ENCODE results near the gene LARGE1.

The LARGE1 gene

DNA sequence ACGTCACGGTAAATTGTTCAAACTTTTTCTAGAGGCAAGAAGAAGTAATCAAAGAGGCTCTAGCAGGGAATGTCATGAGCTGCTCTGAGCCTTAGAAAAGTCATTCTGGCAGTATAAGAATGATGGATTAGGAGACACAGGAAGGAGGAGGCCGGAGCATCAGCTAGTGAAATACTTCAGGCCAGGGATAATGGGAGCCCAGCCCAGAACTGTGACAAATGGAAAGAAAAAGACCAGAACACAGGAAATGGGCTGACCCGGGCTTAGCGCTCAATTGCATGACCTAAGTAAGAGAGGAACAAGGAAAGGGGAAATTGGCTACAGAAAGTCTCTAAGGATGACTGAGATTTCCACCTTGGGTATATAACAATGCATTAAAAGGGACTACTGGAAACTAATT, 108.6 kb downstream of the LARGE1 start:
- DNase-seq, result no peak

DNA sequence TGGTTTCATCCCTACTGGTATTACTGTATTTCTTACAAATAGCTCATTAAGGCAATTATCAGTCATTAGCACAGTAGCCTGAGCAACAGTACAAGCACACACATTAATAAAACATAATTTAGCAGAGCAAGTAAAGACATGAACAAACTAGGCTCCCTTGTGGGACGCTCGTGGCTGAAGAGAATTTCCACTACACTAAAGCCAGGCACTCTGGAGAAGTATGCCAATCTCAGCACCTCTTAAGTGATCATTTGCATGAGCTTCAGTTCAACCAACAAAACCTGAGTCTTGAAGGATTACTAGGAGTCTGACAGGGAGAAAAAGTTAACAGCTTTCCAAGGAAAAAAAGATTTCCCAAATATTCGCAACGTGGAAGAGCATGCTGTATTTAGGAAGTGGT, 109.1 kb downstream of the LARGE1 start:
- DNase-seq, result no peak

DNA sequence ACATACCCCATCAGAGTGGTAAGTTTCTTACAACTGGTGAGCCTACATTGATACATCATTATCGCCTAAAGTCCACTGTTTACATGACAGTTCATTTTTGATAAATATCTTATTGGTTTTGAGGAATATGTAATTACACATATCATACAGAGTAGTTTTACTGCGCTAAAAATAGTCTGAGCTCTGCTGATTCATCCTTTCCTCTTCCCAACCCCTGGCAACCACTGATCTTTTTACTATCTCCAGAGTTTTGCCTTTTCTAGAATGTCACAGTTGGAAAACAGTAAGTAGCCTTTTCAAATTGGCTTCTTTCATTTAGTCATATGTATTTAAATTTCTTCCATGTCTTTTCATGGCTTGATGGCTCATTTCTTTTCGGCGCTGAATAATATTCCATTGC, 112.8 kb downstream of the LARGE1 start:
- no peak for DNase-seq

DNA sequence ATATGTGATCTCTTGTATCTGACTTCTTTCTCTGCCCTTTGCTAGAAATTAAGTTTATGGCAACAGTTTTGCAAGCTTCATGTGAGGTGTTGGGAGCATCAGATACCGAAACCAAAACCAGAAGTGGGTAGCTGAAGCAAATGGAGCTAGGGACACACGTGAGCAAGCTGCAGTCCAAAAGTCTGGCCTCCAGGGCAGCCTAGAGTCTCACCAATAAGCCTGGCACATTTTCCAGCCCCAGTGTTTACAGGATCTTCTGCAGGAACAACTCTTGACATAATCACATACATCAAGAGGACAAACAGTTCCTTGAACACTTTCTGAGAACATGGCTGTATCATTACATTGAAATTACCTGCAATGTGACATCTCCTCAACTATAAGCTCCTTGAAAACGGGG, 114.1 kb downstream of the LARGE1 start:
- DNase-seq, result no peak

DNA sequence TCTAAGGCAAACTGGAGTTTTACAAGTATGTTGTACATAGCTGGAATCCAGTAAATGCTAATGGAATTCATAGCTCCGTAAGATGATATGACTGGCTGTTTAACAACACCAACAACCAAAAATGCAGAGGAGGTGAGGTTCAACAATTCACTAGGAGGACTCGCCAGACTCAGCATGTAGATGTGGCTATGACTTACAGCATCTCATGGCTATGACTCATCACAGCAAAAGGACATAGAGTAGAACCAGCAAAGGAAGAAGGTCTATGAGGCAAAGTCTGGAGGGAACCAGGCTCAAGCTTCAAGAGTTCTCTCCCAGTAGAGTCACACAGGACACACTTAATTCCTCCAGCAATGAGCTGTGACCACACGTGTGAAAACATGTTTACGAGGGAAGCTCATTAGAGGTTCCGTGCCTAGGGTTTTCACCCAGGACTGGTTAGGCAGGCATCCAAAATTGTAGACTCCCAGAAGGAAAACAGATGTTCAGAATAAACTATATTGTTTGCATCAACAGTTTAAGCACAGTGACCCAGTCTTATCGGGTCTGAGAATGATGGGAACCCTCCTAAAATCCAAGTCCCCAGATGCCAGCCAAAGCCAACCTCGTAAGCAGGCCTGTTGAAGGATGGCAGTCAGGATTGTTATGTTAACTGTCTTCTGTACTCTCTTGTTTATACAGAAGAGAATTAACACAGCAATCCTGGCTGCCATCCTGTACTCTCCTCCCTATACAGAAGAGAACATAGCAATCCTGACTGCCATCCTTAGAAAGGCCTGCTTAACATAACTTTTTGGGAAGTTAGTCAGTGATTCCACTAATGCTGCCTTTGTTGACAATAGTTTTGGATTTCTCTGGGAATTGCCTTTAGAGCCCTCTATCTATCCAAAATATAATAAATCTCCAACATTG, 116.6 kb downstream of the LARGE1 start:
- DNase-seq, result no peak

DNA sequence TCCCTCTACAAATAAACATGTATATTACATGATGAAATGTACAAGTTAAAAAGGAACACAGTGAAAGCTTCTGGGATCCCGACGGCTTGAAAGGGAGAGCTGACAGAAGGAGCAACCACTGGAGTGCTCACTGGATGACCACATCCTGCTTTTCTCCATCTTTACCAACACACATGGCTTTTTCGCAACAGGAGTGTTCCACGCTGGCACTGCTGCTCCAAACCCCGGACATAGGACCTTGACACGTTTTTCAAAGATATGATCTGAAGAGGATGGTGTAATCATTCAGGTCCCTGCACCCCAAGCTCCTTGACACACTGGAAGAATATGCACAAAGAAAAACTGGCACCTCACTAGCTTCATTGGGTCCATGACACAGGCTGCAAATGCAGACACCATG, 121.9 kb downstream of the LARGE1 start:
- DNase-seq, result no peak

DNA sequence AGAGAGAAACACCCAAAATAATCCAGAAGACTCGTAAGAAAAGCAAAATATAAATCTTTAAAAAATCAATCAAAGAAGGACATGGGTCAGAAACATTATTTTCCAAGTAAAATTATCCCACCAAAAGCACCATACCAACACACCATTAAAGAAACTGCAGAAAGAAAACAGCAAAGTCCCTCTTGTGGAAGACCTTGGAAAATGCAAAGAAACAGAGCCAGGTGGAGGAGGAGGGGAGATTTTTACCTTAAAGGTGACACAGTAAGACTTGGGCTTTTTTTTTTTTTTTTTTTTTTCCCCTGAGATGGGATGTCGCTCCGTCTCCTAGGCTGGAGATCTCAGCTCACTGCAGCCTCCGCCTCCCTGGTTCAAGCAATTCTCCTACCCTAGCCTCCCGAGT, 123.8 kb downstream of the LARGE1 start:
- peak; percentile 12 for DNase-seq

DNA sequence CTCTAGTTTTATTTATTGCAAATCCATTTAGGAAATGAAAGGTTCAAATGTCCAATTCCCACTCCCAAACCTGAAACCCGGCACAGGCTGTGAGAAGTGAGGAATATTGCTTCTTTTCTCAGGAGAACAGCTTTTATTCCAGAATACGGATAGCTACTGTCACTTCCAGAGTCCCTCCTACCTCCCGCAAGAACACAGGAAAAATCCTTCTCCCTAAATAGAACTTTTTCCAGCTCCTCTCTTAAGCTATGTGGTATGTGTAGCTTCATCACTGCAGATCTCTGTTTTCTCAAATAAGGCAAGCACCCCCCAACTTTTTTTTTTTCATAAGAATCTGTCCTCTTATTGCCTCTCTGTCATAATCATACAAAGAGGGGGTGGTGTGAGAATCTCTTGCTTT, 126.8 kb downstream of the LARGE1 start:
- no peak for DNase-seq

DNA sequence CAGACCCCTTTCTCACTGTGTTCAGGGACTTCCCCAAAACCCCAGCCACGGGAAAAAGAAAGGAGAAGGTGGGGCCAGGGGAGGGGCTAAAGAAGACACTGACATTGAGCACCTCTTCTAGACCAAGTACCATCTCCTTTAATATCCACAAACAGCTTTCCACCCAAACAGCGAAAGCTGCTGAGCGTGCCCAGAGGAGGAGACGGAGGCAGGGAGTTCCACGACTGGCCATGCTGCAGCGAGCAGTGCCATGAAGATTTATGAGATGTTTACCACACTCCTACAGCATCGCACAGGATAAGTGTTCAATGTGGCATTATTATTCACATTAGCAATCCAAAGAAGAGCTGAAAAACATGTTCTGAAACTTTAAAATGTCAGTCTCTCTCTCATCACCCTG, 127.4 kb downstream of the LARGE1 start:
- DNase-seq, result no peak

DNA sequence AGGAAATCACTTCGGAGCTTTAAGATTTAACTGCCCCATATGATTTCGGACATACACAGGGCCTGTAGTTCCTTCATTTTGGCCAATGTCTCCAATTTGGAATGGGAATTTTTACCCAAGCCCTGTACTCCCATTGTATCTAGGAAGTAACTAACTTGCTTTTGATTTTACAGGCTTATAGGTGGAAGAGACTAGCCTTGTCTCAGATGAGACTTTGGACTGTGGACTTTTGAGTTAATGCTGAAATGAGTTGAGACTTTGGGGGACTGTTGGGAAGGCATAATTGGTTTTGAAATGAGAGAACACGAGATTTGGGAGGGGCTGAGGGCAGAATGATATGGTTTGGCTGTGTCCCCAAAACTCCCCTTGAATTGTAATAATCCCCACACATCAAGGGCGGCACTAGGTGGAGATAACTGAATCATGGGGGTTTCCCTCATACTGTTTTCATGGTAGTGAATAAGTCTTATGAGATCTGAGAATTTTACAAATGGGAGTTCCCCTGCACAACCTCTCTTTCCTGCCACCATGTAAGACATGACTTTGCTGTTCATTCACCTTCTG, 130.5 kb downstream of the LARGE1 start:
- no peak for DNase-seq

DNA sequence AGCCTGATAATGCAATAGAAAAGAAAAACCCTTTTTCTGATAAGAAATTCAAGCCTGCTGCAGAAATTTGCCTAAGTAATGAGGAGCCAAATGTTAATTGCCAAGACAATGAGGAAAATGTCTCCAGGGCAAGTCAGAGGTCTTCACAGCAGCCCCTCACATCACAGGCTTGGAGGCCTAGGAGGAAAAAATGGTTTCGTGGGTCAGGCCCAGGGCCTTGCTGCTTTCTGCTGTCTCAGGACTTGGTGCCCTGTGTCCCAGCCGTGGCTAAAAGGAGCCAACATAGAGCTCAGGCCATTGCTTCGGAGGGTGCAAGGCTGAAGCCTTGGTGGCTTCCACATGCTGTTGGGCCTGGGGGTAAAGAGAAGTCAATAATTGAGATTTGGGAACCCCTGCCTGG, 131.3 kb downstream of the LARGE1 start:
- DNase-seq, result no peak

DNA sequence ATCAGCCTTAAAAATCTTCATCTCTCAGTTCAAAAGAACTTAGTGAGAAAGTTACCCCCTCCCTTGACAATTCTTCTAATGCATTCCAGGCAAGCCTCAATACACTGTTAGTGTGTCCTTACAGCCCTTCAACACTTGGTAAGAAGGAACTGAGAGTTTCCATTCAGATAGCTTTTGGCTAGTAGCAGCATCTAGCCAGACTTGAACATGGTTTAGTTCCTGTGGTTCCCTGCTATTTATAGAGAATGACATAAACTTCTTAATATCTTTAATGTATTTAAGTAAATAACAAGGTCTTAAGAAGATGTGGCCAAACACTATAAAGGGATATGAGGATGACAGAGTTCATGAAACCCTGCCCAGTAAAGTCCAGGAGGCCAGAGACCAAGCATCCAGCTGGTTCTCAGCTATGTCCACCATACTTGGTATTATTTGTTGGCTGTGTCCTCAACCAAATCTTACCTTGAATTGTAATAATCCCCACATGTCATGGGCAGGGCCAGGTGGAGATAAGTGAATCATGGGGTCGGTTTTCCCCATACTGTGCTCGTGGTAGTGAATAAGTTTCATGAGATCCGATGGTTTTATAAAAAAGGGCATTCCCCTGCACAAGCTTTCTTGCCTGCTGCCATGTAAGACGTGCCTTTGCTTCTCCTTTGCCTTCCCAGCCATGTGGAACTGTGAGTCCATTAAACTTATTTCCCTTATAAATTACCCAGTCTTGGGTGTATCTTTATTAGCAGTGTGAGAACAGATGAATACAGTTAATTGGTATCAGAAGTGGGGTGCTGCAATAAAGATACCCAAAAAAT, 132.4 kb downstream of the LARGE1 start:
- DNase-seq, result no peak

DNA sequence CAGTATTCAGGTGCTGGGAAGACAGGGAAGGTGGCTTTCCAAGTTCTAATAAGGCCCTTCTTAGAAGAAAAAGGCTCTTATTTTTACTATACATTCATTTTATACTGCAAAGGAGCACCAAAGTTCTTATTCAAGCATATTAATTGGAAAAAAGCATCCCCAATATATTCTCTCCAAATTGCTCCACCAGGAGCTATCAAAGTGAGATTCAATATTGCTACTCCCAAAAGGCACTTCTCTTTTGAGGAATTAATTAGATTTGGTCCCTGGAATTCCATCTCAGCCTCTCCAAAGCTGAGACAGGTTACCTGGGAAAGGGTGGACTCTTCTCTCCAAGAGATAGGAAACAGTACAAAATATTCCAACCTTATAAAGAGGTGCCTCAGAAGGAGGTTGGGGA, 134.1 kb downstream of the LARGE1 start:
- DNase-seq, result no peak

DNA sequence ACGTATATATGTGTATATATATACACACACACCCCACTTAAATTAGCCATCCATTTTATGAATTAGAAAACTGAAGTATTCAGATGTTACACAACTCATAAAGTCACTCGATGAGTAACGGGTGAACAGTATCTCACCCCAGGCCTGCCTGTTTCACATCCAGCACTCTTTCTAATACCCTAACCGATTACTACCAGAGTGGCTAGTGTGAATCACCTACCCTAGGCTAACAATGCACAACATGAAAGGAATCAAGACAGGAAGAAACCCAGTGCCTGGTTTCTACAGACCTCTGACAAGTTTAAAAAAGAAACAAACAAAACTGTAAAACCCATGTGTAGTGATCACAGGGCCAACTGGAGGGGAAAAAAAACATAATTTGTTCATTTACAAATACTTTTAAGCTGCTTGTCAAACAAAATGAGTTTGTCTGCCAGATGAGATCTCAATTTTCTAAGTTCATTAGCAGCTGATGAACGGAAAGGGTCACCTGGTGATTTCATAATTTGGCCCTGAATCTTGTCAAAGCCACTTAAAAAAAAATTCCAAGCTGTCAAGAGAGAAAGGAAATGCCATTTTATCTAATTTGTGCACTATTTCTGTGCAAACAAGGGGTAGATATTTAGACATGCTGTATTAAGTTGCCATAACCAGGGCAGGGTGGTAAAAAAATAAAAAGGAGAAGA, 134.8 kb downstream of the LARGE1 start:
- DNase-seq, result no peak

DNA sequence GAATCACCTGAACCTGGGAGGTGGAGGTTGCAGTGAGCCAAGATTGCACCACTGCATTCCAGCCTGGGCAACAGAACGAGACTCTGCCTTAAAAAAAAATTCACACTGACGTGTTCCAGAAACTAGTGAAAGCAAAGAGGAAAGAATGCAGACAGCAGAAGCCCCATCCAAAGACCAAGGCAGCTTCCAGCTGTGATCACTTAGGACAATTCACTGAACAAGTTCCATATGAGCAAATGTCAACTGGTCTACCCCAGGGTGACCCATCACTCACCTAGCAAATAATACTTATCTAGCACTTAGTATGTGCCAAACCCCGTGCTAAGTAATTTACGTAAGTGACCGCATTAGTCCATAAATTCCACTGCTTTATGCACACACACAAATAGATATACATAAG, 138.9 kb downstream of the LARGE1 start:
- DNase-seq, result no peak

DNA sequence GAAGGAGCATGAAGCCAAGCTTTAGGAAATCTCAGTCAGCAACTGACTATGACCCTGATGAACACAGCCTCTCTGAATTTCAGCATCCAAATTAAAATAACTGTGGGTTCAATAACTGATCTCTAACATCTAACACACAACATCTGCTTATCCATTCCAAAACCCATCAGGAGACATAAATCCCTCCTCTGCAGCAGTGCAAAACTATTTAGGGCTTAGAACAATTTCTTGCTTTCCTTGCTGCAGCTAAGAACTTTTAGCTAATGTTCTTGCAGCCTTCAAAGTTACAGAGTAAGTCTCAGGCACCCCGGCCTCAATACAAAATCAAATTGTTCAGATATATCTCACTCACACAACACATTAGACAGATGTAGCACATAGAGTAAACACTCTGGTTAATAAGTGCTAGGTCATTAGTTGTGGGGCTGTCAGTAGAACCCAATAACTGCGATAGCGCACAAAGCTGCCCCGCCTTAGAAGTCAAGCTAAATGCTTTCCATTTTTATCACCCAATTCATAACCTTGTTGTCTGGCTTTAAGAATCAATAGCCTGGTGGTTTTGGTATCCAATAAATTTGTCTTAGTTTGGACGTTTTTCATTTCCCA, 139.6 kb downstream of the LARGE1 start:
- no peak for DNase-seq

DNA sequence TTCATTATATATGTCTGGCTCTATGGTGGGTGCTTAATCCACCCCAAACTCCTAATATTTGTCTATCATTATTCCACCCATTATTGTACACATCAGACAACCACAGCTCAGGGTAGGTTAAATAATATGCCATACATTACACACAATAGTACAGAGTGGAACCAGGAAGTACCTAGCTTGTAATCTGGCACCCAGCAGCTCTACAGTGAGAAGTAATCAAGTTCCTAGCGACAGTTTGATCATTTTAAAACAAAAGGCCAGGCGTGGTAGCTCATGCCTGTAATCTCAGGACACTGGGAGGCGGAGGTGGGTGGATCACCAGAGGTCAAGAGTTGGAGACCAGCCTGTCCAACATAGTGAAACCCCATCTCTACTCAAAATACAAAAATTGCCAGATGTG, 141.0 kb downstream of the LARGE1 start:
- DNase-seq, result no peak

DNA sequence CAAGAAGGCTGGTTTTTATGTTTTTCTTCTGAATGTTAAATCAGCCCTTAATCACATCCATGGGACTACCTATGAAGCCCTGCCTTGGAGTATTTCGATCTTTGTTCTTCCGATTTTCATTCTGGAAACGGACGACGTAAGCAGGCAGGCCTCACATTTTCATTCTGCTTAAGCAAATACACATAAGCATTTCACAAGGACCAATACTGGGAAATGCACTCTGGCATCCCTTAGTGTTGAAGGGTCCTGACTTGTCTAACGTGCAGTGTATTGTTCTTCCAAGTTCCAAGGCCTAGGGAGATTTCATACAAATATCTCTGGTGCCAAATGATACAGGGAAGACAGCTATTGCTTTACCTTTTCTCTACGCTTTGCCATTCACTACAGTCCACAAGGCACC, 143.8 kb downstream of the LARGE1 start:
- no peak for DNase-seq

DNA sequence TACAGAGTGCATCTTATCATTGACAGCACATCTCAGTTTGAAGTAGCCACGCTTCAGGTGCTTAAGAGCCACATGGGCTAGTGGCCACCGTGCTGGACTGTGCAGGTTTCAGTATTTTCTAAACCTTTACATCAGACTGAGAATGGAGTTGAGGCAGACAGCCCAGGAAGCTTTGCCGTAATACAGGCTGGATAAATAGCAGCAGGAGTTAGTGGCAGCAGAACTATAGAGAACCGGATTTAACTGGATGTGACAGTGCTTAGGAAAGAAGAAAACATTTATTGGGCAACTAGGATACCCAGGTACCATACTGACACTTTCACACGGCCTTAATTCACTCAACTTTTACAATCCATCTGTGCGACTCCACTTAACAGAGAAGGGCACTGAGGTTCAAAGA, 145.5 kb downstream of the LARGE1 start:
- DNase-seq, result no peak

DNA sequence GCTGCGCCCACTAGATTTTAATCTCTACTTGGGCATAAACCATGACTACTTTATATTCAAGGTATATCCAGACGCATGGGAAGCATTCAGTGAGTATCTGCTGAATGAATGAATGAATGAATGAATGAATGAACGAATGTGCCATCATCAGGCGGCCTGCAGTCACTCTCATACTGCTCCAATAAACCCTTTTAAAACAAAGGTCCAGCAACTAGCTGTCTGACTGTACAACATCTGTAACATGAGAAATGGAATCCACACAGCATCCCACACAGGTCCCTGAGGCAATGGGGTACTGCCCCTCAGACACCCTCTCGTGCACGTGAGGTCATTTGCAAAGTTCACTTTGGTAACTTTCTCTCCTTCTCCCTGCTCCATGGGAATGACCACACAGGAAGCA, 147.5 kb downstream of the LARGE1 start:
- DNase-seq, result no peak

DNA sequence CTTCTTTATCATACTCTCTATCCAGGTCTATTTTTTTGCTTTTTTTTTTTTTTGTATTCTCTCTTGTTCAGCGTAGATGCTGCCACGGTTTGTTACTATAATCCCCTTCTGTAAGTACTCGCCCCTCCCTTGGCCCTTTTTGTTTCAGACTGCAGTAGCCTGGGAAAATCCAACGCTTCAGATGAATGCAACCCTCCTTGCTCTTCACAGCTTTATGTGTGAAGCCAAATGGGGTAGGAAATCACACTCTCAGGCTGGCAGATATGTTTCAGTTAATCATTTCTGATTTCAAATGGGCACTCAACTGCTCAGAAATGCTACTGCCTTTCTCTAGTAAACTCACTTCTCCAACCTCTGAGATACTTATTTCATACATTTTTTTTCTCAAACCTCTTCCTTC, 149.1 kb downstream of the LARGE1 start:
- DNase-seq, result no peak

DNA sequence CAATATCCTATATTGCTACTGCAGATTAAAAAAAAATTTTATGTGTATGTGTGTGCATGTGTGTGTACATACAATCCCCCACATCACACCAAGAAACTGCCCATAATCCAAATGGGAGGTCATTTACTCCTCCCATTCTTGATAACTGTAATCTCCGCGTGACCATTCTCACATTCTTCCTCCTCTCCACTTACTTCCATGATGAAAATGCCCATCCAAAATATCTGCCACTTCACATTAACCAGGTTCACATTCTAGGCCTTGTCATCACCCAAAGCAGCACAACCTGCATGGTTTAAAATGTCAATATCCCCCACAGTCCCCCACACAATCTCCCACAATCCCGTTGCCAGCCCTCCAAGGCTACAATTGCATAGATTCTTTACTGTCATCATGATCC, 149.6 kb downstream of the LARGE1 start:
- no peak for DNase-seq

DNA sequence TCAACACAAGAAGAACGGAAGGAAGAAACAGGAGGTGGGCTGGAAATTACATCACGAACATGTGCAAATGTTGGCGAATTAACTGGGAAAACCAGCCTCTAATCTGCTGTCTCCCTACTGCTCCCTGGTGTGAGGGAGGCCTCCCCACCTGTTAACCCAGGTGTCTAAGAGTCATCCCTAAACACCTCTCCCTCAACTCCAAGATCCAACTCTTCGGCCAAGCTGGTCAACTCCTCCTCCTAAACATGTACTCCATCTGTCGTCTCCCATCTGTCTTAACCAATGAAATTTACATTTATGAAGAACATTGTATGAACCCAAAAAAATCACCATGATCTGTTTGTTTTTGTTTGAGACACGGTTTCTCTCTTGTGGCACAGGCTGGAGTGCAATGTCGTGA, 154.2 kb downstream of the LARGE1 start:
- no peak for DNase-seq
